ENCODE measurements around the gene MEGF10.

Gene MEGF10

DNA sequence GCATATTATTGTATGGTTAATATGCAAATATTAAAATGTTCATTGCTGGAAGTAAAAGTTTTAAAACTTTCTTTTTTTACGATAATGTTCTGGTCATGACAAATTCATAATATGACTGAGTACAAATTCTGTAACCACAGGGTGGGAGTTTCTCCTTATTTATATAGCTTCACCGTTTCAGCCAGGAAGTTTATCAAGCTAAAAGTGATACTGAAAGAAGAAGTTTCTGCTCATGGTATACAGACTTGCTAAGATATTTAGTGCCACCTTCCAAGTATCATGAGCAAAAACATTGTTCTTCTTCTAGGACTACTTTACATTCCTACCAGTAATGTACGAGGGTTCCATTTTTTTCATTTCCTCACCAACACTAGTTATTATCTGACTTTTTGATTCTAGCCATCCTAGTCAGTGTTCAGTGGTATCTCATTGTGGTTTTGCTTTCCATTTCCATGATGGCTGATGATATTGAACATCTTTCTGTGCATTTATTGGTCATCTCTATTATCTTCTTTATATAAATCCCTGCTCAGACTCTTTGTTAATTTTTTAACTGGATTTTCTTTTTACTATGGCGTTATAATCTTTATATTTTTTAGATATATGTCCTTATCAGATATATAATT, 132.7 kb downstream of the MEGF10 start:
- TF ChIP-seq, protein P1, sequence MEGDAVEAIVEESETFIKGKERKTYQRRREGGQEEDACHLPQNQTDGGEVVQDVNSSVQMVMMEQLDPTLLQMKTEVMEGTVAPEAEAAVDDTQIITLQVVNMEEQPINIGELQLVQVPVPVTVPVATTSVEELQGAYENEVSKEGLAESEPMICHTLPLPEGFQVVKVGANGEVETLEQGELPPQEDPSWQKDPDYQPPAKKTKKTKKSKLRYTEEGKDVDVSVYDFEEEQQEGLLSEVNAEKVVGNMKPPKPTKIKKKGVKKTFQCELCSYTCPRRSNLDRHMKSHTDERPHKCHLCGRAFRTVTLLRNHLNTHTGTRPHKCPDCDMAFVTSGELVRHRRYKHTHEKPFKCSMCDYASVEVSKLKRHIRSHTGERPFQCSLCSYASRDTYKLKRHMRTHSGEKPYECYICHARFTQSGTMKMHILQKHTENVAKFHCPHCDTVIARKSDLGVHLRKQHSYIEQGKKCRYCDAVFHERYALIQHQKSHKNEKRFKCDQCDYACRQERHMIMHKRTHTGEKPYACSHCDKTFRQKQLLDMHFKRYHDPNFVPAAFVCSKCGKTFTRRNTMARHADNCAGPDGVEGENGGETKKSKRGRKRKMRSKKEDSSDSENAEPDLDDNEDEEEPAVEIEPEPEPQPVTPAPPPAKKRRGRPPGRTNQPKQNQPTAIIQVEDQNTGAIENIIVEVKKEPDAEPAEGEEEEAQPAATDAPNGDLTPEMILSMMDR (IDR thresholded peaks at IDR 0.05; ENCODE audit: borderline replicate concordance, control extremely low read depth, extremely low read depth, insufficient read depth, missing control alignments): no peak
- DNase-seq (ENCODE audit: low spot score): peak; percentile 40
- in situ Hi-C loops (cut with MboI; ENCODE audit: low sequenced_read_pairs, unreplicated experiment): no loop called here

DNA sequence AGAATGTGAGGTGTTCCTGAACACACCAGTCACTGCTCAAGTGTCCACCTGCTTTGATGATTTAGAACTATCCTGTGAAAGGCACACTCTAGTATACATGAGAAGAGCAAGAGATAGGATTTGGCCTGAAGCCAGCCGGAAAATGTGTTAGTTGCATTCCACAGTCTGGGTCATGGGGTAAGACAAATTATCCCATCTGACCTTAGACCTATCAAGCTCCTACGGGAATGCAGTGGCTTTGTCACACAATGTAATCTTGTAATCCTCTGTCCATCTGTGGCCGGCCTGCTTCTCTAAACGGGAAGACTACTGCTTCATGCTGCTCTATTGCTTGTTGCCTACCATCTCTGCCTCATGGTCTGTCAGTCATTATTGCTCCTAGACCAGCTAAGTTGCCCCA, 134.4 kb downstream of the MEGF10 start:
- in situ Hi-C loops (cut with MboI; ENCODE audit: low sequenced_read_pairs, unreplicated experiment): no loop called here
- DNase-seq (ENCODE audit: low spot score): no peak
- TF ChIP-seq, protein P1 (IDR thresholded peaks at IDR 0.05; ENCODE audit: borderline replicate concordance, control extremely low read depth, extremely low read depth, insufficient read depth, missing control alignments): no peak

- in situ Hi-C loops (cut with MboI; ENCODE audit: low sequenced_read_pairs, unreplicated experiment): no loop called here
Measured at GRCh38 chr5:127425868-127426267, 135.3 kb downstream of the MEGF10 start.

DNA sequence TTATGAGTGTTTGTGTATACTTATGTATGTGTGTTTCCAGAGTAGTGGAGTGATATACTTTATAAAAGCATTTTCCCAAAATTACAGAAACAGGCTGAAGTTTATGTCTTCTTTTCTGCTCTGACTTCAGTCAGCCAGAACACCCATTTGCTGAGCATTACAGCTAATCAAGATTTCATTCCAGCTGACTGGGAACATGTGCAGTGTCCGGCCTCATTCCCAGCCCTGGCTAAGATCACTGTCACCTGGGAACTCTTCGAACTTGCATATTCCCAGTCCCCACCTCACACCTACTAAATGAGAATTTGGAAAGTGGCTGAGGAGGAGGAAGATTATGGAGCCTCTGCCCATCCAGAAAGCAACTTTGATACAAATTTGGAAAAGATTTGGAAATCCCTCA, 136.1 kb downstream of the MEGF10 start:
- in situ Hi-C loops (cut with MboI; ENCODE audit: low sequenced_read_pairs, unreplicated experiment): no loop called here
- TF ChIP-seq, protein P1 (IDR thresholded peaks at IDR 0.05; ENCODE audit: borderline replicate concordance, control extremely low read depth, extremely low read depth, insufficient read depth, missing control alignments): no peak
- DNase-seq (ENCODE audit: low spot score): no peak

More at GRCh38 chr5:127425868-127426267, 135.3 kb downstream of the MEGF10 start:
- DNase-seq (ENCODE audit: low spot score): no peak
- TF ChIP-seq, protein P1 (IDR thresholded peaks at IDR 0.05; ENCODE audit: borderline replicate concordance, control extremely low read depth, extremely low read depth, insufficient read depth, missing control alignments): no peak

DNA sequence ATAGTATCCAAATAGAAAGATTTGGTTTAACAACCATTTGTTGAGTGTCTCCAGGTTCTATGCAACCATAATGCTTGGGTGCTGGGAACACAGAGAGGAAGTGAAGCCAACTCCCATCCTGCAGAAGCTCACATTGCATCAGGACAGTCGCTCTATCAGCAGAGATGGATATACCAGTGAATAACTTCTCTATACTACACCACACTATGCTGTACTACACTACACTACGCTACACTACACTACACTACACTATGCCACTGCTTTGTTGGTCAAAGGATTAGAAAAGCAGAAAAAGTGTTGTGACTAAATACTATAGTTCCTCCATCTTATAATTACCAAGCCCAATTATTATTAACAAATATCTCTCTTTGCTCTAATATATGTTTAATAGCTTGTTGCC, 137.7 kb downstream of the MEGF10 start:
- DNase-seq (ENCODE audit: low spot score): no peak
- TF ChIP-seq, protein P1 (IDR thresholded peaks at IDR 0.05; ENCODE audit: borderline replicate concordance, control extremely low read depth, extremely low read depth, insufficient read depth, missing control alignments): no peak
- in situ Hi-C loops (cut with MboI; ENCODE audit: low sequenced_read_pairs, unreplicated experiment): no loop called here

GRCh38 chr5:127428748-127429147, 138.2 kb downstream of the MEGF10 start:
- TF ChIP-seq, protein P1 (IDR thresholded peaks at IDR 0.05; ENCODE audit: borderline replicate concordance, control extremely low read depth, extremely low read depth, insufficient read depth, missing control alignments): no peak
- in situ Hi-C loops (cut with MboI; ENCODE audit: low sequenced_read_pairs, unreplicated experiment): no loop called here
- no peak for DNase-seq (ENCODE audit: low spot score)
